GM11168 (cell line): ENCODE measurements around the gene CFD.

Source experiments
- in situ Hi-C: fragments of 300-500 bp; cut with MboI; formaldehyde crosslinking; loops from one replicate; pipeline ENCODE4 v1.12.0; 2022; ENCODE audit warnings: low sequenced_read_pairs; ENCODE audit not compliant: unreplicated experiment

CFD gene

GRCh38 chr19:900302-901111 lies 41.0 kb downstream of the CFD start:
- in situ Hi-C loops = loop anchor here (5.0 kb wide), 1 partner anchor 38 kb away; no protein-coding TSS in a partner anchor

GRCh38 chr19:901216-902092 lies 42.0 kb downstream of the CFD start:
- in situ Hi-C loops = loop anchor here (5.0 kb wide), 1 partner anchor 39 kb away; no protein-coding TSS in a partner anchor

- in situ Hi-C loops = loop anchor here (5.0 kb wide), 1 partner anchor 40 kb away; no protein-coding TSS in a partner anchor
Measured at GRCh38 chr19:902093-902370, 42.6 kb downstream of the CFD start.

- in situ Hi-C loops = loop anchor here (5.0 kb wide), 1 partner anchor 40 kb away; no protein-coding TSS in a partner anchor
Measured at GRCh38 chr19:902446-903226, 43.2 kb downstream of the CFD start.

GRCh38 chr19:903266-903797 lies 43.9 kb downstream of the CFD start:
- in situ Hi-C loops = loop anchor here (5.0 kb wide), 1 partner anchor 41 kb away; no protein-coding TSS in a partner anchor

GRCh38 chr19:904545-904944 lies 45.1 kb downstream of the CFD start:
- in situ Hi-C loops = loop anchor here (5.0 kb wide), 1 partner anchor 42 kb away; no protein-coding TSS in a partner anchor

- in situ Hi-C loops = no loop called here
Measured at GRCh38 chr19:906480-906879, 47.0 kb downstream of the CFD start.

GRCh38 chr19:907183-907853 lies 47.9 kb downstream of the CFD start:
- in situ Hi-C loops = no loop called here

GRCh38 chr19:911197-912033 lies 52.0 kb downstream of the CFD start:
- in situ Hi-C loops = no loop called here

- in situ Hi-C loops = no loop called here
Measured at GRCh38 chr19:912181-913079, 53.0 kb downstream of the CFD start.
